HL-60 (cell line): ENCODE measurements around the gene CLEC2D.

ENCODE experiments used
- GABPA ChIP-seq: IDR thresholded peaks from 2 replicates; pipeline ENCODE4 v1.6.1; 2012; ENCODE audit warnings: low read depth
- TF ChIP-seq, protein P1 (sequence below): IDR thresholded peaks from one replicate; pipeline ENCODE4 v1.5.1; 2011; ENCODE audit warnings: low read length, control low read depth, inconsistent platforms; ENCODE audit not compliant: insufficient read depth

DNA sequence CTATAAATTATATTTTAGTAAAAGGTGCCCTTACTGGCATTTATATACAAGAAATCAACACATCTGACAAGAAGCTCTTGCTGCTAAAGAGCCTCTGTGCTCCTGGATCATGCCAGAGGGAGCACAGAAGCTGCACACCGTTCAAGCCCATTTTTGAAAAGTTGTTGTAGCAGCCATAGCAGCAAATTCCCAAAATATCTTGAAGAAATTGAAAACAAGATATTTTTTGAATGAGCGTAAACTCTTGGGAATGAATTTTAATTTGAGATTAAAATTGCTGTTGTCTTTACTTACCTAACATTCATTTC, 540 bp upstream of the CLEC2D start:
- no peak for TF ChIP-seq GABPA
- TF ChIP-seq, protein P1, sequence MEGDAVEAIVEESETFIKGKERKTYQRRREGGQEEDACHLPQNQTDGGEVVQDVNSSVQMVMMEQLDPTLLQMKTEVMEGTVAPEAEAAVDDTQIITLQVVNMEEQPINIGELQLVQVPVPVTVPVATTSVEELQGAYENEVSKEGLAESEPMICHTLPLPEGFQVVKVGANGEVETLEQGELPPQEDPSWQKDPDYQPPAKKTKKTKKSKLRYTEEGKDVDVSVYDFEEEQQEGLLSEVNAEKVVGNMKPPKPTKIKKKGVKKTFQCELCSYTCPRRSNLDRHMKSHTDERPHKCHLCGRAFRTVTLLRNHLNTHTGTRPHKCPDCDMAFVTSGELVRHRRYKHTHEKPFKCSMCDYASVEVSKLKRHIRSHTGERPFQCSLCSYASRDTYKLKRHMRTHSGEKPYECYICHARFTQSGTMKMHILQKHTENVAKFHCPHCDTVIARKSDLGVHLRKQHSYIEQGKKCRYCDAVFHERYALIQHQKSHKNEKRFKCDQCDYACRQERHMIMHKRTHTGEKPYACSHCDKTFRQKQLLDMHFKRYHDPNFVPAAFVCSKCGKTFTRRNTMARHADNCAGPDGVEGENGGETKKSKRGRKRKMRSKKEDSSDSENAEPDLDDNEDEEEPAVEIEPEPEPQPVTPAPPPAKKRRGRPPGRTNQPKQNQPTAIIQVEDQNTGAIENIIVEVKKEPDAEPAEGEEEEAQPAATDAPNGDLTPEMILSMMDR: no peak
